NCI-H2196 (cell line): ENCODE results near the gene AMPD2.
A peak's percentile ranks its signal among the peaks of the same experiment; 100 is the strongest.

ENCODE experiments used
- DNase-seq: peaks from one replicate; lab custom pipeline; 2025; ENCODE audit not compliant: unreplicated experiment; lab: John Stamatoyannopoulos, UW

Gene AMPD2

GRCh38 chr1:109630081-109630897, 10.7 kb downstream of the AMPD2 start:
- no peak for DNase-seq

- DNase-seq, result no peak
These were observed 11.4 kb downstream of the AMPD2 start for GRCh38 chr1:109630898-109631512.

DNA sequence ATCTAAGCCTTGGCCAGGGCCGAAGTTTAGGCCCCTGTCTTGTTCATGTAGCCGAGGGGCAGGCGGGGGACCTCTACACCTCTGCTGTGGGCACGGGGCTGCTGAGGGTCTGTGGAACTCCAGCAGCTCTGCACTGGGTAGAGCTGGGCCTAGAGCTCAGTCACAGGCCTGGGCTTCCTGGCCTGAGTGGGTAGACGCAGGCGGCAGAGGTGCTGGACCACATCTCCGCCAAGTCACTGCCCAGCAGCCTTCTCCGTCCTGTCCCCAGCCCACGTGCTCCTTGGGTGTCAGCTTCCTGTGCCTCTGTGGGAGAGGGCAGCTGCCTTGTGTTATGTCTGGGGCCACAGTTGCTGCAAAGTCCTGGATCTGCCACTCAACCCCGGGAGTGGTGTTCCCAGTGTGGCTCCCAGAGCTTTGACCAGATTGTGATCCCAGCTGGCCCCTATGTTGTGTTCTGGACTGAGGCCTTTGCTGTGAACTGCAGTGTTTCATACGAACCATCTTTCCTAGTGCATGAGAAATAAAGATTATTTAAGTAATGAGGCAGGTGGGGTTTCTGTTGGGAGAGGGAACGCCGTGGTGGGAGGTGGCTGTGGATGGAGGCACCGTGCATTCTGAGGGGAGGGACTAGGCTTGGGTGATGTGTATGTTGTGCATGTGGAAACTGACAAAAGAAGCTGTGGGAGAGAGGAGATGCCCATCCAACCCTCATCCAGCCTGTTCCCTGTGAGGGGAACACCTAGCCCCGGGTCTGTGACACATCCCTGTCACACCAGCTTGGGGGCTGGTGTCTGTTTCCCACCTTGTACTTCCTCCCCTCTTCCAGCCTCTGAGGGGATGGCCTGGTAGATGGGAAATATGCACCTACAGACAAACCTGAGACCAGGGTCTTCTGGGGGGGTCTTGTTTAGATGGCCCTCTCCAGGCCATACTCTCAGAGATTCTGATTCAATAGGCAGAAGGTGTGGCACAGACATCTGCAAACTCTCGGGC, 12.2 kb downstream of the AMPD2 start:
- DNase-seq, result no peak

DNA sequence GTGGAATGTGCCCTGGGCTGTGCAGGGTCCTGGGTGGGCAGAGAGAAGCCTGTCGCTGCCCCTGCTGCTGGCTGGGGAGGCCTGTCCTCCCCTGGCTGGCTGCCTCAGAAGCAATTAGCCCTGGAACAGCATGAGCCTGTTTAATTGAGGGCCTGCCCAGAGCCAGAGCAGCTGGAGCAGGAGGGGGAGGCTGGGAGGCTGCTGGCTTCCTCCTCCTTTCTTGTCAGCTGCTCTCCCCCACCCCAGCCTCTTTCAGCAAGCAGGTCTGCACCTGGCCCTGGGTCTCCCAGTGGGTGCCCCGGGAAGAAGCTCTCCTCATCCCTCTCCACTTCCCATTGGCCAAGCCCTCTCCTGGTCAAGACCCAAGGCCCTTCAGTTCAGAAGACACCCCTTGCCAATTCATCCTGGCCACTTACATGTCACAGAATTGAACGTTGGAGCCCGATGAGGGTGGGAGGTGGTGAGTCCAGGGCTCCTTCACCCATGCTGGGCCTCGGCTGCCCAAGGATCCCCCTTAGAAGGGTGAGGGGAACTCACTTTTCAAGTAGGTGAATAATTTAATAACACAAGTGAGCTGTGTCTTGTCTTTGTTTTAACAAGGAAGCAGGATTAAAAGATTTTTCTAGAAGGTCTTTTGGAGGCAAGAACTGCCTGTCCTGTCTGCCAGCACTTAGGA, 13.2 kb downstream of the AMPD2 start:
- peak; percentile 85 for DNase-seq

DNA sequence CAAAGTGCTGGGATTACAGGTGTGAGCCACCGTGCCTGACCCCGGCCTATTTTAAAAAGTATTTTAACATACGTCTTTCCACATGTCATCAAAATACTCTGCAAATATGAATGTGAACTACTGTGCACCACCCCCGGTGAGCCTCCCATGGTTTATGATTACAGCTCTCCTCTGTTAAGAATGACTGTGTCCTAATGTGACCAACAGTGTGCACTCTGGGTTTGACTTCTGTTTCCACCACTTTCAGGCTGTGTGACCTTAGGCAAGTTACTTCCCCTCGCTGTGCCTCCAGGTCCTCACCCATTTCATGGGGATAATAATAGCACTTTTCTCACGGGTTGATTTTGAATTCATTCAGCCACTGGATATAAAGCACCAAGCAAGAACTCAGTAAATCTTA, 14.7 kb downstream of the AMPD2 start:
- DNase-seq, result no peak

DNA sequence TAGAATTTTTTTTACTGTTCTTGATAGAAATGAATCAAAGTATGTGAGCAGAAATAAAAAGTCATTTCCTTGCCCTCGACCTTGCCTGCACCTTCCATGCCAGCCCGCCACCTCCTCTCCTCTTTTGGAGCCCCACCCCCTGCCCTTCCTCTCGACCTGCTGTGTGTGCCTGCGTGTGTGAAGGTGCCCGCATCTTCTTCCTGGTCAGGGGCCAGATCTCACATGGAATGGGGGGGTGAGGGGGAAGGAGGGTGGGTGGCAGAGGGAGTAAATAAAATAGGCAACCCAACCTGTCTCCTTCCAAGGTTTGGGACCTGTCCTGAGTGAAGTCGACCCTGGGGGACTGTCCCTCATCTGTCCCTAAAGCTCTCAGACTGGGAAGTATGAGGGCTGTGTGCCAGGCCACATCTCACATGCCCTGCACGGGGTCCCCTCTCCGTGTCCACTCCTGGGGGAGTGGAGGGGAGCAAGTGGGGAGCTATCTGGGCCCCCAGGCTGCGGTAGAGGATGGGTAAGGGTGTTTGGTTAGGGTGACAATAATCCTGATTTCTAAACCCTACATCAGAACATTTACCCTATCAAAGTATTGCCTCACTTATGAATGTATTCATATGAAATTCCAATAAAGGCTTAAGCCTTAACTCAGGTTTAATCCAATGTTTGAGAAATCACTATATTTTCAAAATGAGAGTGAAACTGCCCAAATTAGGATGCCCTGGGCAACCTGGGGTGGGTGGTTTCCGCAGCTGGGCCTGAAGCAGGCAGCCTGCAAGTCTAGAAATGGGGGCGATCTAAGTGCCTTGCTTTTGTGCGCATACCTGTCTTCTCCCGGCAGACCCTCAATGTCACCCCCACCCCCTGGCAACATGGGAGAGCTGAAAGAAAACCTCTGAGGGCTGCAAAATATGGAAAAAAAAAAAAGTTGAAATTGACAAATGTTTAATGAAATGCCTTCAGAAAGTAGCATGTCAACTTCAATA, 15.4 kb downstream of the AMPD2 start:
- DNase-seq, result no peak

- DNase-seq, result no peak
These were observed 16.2 kb downstream of the AMPD2 start for GRCh38 chr1:109635862-109636200.

DNA sequence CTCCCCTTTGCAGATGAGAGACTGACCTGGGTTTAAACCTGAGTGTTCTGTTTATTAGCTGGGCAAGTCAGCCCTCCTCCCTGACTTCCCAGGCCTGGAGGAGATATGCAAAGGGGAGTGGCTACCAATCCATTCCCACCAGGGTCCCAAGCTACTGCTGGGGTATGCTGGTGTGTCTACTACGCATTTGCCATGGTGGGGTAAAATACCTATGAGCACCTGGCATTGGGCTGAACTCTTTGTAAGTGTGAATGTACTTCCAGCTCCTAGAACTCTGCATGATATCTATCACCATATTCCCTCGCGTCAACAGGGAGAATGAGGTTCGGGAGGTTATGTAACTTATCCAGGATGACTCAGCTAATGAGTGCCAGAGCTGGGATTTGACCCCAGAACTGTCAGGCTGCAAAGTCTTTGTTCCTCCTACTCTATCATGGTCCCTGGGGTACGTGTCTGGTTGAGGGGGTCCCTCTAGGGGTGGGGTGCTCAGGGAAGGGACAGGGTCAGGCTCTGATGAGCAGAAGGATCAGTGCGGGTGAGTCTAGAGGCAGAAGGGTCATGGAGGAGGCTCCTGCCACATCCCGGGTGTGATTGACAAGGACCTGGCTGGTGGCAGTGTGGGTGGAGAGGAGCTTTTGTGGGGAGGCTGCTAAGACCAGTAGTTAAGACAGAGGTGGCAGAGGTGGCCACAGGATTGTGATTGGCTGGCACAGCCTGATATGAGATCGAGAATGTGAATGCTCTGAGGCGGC, 16.7 kb downstream of the AMPD2 start:
- DNase-seq, result no peak

GRCh38 chr1:109637446-109637845, 17.8 kb downstream of the AMPD2 start:
- no peak for DNase-seq

- no peak for DNase-seq
These were observed 19.6 kb downstream of the AMPD2 start for GRCh38 chr1:109639063-109639840.

GRCh38 chr1:109639841-109640184, 20.2 kb downstream of the AMPD2 start:
- no peak for DNase-seq

GRCh38 chr1:109640285-109640865, 20.7 kb downstream of the AMPD2 start:
- DNase-seq, result peak; percentile 80

DNA sequence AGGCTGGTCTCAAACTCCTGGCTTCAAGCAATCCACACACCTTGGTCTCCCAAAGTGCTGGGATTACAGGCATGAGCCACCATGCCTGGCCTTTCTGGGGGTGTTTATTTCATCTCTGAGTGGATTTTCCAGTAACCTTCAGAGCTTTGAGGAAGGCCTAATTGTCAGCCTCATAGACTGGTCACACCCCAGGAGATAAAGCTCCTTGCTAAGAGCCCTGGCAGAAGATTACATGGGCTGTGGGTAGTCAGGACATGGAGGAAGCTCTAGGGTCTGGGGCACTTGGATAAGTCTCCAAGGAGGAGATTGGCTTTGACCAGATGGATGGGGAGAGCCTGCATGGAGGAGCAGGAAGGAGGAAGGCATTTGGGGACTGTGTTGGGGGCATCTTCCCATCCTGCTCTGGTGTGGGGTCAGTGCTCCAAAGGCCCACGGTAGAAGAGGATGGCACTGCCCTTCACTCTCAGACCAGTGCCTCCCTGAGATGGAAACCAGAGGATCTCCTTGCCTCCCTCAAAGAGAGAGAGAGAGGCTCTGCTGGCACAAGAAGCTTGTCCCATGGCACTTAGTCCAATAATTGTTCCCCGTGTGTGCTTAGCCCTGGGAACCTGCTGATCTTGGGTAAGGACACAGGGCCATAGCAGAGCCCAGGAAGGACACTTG, 21.6 kb downstream of the AMPD2 start:
- DNase-seq, result no peak

DNA sequence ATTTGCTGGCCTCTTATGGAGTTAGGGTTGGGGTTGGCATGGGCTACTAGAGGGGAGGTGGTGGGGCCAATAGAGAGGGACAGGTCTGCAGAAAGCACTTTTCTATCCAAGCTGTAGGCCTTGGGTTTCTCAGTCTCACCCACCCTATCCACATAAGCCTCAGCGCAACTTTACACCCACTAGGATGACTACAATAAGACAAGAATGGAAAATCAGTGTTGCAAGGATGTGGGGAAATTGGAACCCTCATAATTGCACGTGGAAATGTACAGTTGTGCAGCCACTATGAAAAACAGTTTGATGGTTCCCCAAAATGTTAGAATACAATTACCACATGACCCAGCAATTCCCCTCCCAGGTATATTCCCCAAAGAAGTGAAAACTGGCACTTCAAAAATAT, 22.2 kb downstream of the AMPD2 start:
- DNase-seq, result no peak

- no peak for DNase-seq
These were observed 23.0 kb downstream of the AMPD2 start for GRCh38 chr1:109642626-109643025.

GRCh38 chr1:109643385-109644230, 24.0 kb downstream of the AMPD2 start:
- DNase-seq, result no peak

GRCh38 chr1:109644670-109645069, 25.0 kb downstream of the AMPD2 start:
- peak; percentile 13 for DNase-seq
